SK-N-SH treated with all-trans-retinoic acid at 6 μM for 48 hours (cell line): ENCODE measurements around the gene TMEM222.
A peak's percentile ranks its signal among the peaks of the same experiment; 100 is the strongest.
"Not testable (repeated sequence)": the region's sequence is repeated elsewhere in the genome, so short reads cannot be mapped to it uniquely, and the experiment has no call there.

ENCODE experiments used
- ATAC-seq: fragments of 200-7000 bp; cut with Tn5 transposase; 3 replicates; pipeline ENCODE4 v1.9.1; 2020; ENCODE audit warnings: mild to moderate bottlenecking, moderate library complexity
- ARNTL ChIP-seq: fragments of 450-650 bp; formaldehyde crosslinking; IDR thresholded peaks from 2 replicates; pipeline ENCODE4 v1.5.0; 2020; ENCODE audit warnings: low read depth, mild to moderate bottlenecking, moderate library complexity, borderline replicate concordance
- BACH2 ChIP-seq: fragments of 250-450 bp; sonication (Bioruptor Pico); IDR thresholded peaks from 2 replicates; pipeline ENCODE4 v1.9.0; 2021; ENCODE audit warnings: mild to moderate bottlenecking, borderline replicate concordance
- CREB5 ChIP-seq: fragments of 250-450 bp; sonication (Bioruptor Pico); IDR thresholded peaks from 2 replicates; pipeline ENCODE4 v1.5.1; 2020; ENCODE audit warnings: low read depth, mild to moderate bottlenecking, moderate library complexity
- CSDC2 ChIP-seq: fragments of 250-450 bp; sonication (Bioruptor Pico); IDR thresholded peaks from 2 replicates; pipeline ENCODE4 v1.5.0; 2020; ENCODE audit warnings: mild to moderate bottlenecking, moderate library complexity
- CSRNP3 ChIP-seq: fragments of 250-450 bp; sonication (Bioruptor Pico); IDR thresholded peaks from 2 replicates; pipeline ENCODE4 v1.5.1; 2021; ENCODE audit warnings: mild to moderate bottlenecking, moderate library complexity
- ESRRG ChIP-seq: fragments of 250-450 bp; sonication (Bioruptor Pico); IDR thresholded peaks from 2 replicates; pipeline ENCODE4 v1.6.1; 2021; ENCODE audit warnings: mild to moderate bottlenecking
- GLIS3 ChIP-seq: fragments of 250-450 bp; sonication (Bioruptor Pico); IDR thresholded peaks from 2 replicates; pipeline ENCODE4 v1.5.0; 2020; ENCODE audit warnings: mild to moderate bottlenecking, moderate library complexity
- OSR1 ChIP-seq: fragments of 250-450 bp; sonication (Bioruptor Pico); IDR thresholded peaks from 2 replicates; pipeline ENCODE4 v1.8.0; 2022; ENCODE audit warnings: moderate library complexity, mild to moderate bottlenecking, inconsistent platforms
- PATZ1 ChIP-seq: fragments of 250-450 bp; sonication (Bioruptor Pico); IDR thresholded peaks from 2 replicates; pipeline ENCODE4 v1.8.0; 2020; ENCODE audit warnings: mild to moderate bottlenecking, moderate library complexity, borderline replicate concordance
- PPARA ChIP-seq: fragments of 250-450 bp; sonication (Bioruptor Pico); IDR thresholded peaks from 2 replicates; pipeline ENCODE4 v1.5.0; 2020; ENCODE audit warnings: mild to moderate bottlenecking, borderline replicate concordance
- RARB ChIP-seq: fragments of 250-450 bp; sonication (Bioruptor Pico); IDR thresholded peaks from 2 replicates; pipeline ENCODE4 v1.8.0; 2021; ENCODE audit warnings: mild to moderate bottlenecking, moderate library complexity
- SNAI2 ChIP-seq: fragments of 250-450 bp; sonication (Bioruptor Pico); IDR thresholded peaks from 2 replicates; pipeline ENCODE4 v1.5.0; 2020; ENCODE audit warnings: mild to moderate bottlenecking, moderate library complexity
- TCF4 ChIP-seq: fragments of 250-450 bp; sonication (Bioruptor Pico); IDR thresholded peaks from 2 replicates; pipeline ENCODE4 v1.8.0; 2021; ENCODE audit warnings: mild to moderate bottlenecking, moderate library complexity, borderline replicate concordance
- TOX ChIP-seq: fragments of 250-450 bp; sonication (Bioruptor Pico); IDR thresholded peaks from 2 replicates; pipeline ENCODE4 v1.8.0; 2021; ENCODE audit warnings: mild to moderate bottlenecking, moderate library complexity, borderline replicate concordance
- TSHZ2 ChIP-seq: fragments of 250-450 bp; sonication (Bioruptor Pico); IDR thresholded peaks from 2 replicates; pipeline ENCODE4 v1.5.0; 2020; ENCODE audit warnings: mild to moderate bottlenecking, moderate library complexity
- ZC3H10 ChIP-seq: fragments of 250-450 bp; sonication (Bioruptor Pico); IDR thresholded peaks from 2 replicates; pipeline ENCODE4 v1.5.1; 2021; ENCODE audit warnings: mild to moderate bottlenecking, moderate library complexity
- ZFP3 ChIP-seq: fragments of 250-450 bp; sonication (Bioruptor Pico); IDR thresholded peaks from 2 replicates; pipeline ENCODE4 v1.5.0; 2020; ENCODE audit warnings: mild to moderate bottlenecking, moderate library complexity
- ZFP30 ChIP-seq: fragments of 450-650 bp; formaldehyde crosslinking; IDR thresholded peaks from 2 replicates; pipeline ENCODE4 v1.5.0; 2022; ENCODE audit warnings: mild to moderate bottlenecking, moderate library complexity
- ZNF565 ChIP-seq: fragments of 450-650 bp; formaldehyde crosslinking; conservative IDR thresholded peaks from 2 replicates; pipeline ENCODE4 v1.5.0; 2020; ENCODE audit warnings: low read depth, mild to moderate bottlenecking, moderate library complexity
- ZNF70 ChIP-seq: fragments of 450-650 bp; formaldehyde crosslinking; IDR thresholded peaks from 2 replicates; pipeline ENCODE4 v1.5.0; 2020; ENCODE audit warnings: mild to moderate bottlenecking, moderate library complexity
- ZNF8 ChIP-seq: fragments of 450-650 bp; formaldehyde crosslinking; IDR thresholded peaks from 2 replicates; pipeline ENCODE4 v1.5.0; 2020; ENCODE audit warnings: mild to moderate bottlenecking, moderate library complexity

TMEM222 gene

GRCh38 chr1:27275696-27276095, 46.3 kb upstream of the TMEM222 start:
- TF ChIP-seq ZNF565 (no peak), CSDC2 (CRISPR knock-in tag) (no peak), SNAI2 (CRISPR knock-in tag) (no peak), RARB (CRISPR knock-in tag) (no peak), ARNTL (CRISPR knock-in tag) (no peak)
- no peak for ATAC-seq

- peak; percentile 98 for ATAC-seq
- no peak for TF ChIP-seq BACH2 (CRISPR knock-in tag)
- TF ChIP-seq OSR1 (CRISPR knock-in tag), result no peak
- no peak for TF ChIP-seq CREB5 (CRISPR knock-in tag)
- TF ChIP-seq ZC3H10, result no peak
- no peak for TF ChIP-seq CSRNP3 (CRISPR knock-in tag)
- TF ChIP-seq ZNF8 (CRISPR knock-in tag), result no peak
- TF ChIP-seq CSDC2 (CRISPR knock-in tag), result no peak
- no peak for TF ChIP-seq ZNF565
- no peak for TF ChIP-seq ZNF70 (CRISPR knock-in tag)
- no peak for TF ChIP-seq ZFP3
- TF ChIP-seq PPARA (CRISPR knock-in tag), result no peak
- no peak for TF ChIP-seq TSHZ2 (CRISPR knock-in tag)
- TF ChIP-seq TOX (CRISPR knock-in tag), result no peak
- TF ChIP-seq ARNTL (CRISPR knock-in tag), result no peak
- TF ChIP-seq GLIS3 (CRISPR knock-in tag), result no peak
- TF ChIP-seq RARB (CRISPR knock-in tag), result no peak
- TF ChIP-seq ZFP30 (CRISPR knock-in tag), result no peak
- TF ChIP-seq PATZ1 (CRISPR knock-in tag), result no peak
- TF ChIP-seq ESRRG, result no peak
- no peak for TF ChIP-seq TCF4 (CRISPR knock-in tag)
These were observed 37.3 kb upstream of the TMEM222 start for GRCh38 chr1:27284425-27285273.

GRCh38 chr1:27285274-27285660, 36.7 kb upstream of the TMEM222 start:
- no peak for ATAC-seq
- TF ChIP-seq SNAI2 (CRISPR knock-in tag) (no peak), ZNF70 (CRISPR knock-in tag) (no peak), CREB5 (CRISPR knock-in tag) (no peak), ARNTL (CRISPR knock-in tag) (no peak), ZNF8 (CRISPR knock-in tag) (no peak), ZC3H10 (no peak), BACH2 (CRISPR knock-in tag) (no peak), TSHZ2 (CRISPR knock-in tag) (no peak), TCF4 (CRISPR knock-in tag) (no peak), CSDC2 (CRISPR knock-in tag) (no peak), GLIS3 (CRISPR knock-in tag) (no peak)

GRCh38 chr1:27285821-27286220, 36.1 kb upstream of the TMEM222 start:
- ATAC-seq, result not testable (repeated sequence)

- ATAC-seq, result not testable (repeated sequence)
These were observed 32.8 kb upstream of the TMEM222 start for GRCh38 chr1:27289125-27289524.
